B cell (primary cell): ENCODE measurements around the gene GABRB2. TPM values are rescaled to one million over a fixed set of nuclear protein-coding genes. Genes with fewer than 3 reads are reported as not detected.

Experiments used
- ATAC-seq: fragments of 200-7000 bp; cut with Tn5 transposase; one replicate; pipeline ENCODE4 v1.10.0; 2021; ENCODE audit warnings: low read depth, mild to moderate bottlenecking, moderate number of reproducible peaks, moderate library complexity
- CTCF ChIA-PET: fragments of 350-600 bp; sonication (Branson Sonifier 250); formaldehyde crosslinking; loops from one replicate; lab custom pipeline; 2021; ENCODE audit warnings: antibody characterized with exemption, inconsistent platforms; lab: Charles Lee
- POLR2A ChIA-PET: fragments of 350-600 bp; sonication (Branson Sonifier 250); formaldehyde crosslinking; loops from one replicate; lab custom pipeline; 2021; ENCODE audit warnings: antibody characterized with exemption; lab: Charles Lee
- DNase-seq: peaks from one replicate; pipeline ENCODE4 v3.0.0; 2013
- H2AFZ ChIP-seq: 2 replicates; pipeline ENCODE4 v1.6.1; 2012; ENCODE audit warnings: mild to moderate bottlenecking, low read depth, low read length; ENCODE audit not compliant: insufficient read depth, poor library complexity, severe bottlenecking
- H3K27ac ChIP-seq, 2 donors: 1 replicate in 1 of 2; 2 replicates in 1 of 2; pipeline ENCODE4 v1.5.1; 2012 to 2013; ENCODE audit warnings: low read length in 2 of 2, mild to moderate bottlenecking in 2 of 2, moderate library complexity in 1 of 2
- H3K27me3 ChIP-seq, 4 experiments: fragments of 200-600 bp in 1 of 4; sonication (generic) in 1 of 4; replicated peaks in 1 of 4; 1 replicate in 2 of 4; 2 replicates in 2 of 4; pipeline versions ENCODE4 v1.6.1 to v1.7.0; 2013 to 2016; ENCODE audit warnings: low read length in 3 of 4, mild to moderate bottlenecking in 2 of 4, mixed read lengths in 1 of 4, moderate library complexity in 1 of 4; ENCODE audit not compliant: insufficient read depth in 4 of 4, control insufficient read depth in 3 of 4; ENCODE audit errors: control extremely low read depth in 1 of 4
- H3K36me3 ChIP-seq, 2 experiments: replicated peaks in 1 of 2; 1 replicate in 1 of 2; 2 replicates in 1 of 2; pipeline versions ENCODE4 v1.6.1 to v1.7.1; 2013; ENCODE audit warnings: low read length in 1 of 2; ENCODE audit not compliant: insufficient read depth in 2 of 2, control insufficient read depth in 1 of 2; ENCODE audit errors: control extremely low read depth in 1 of 2, extremely low read depth in 1 of 2
- H3K4me1 ChIP-seq, 2 donors: fragments of 200-600 bp in 1 of 2; sonication (generic) in 1 of 2; 1 replicate in 1 of 2; 2 replicates in 1 of 2; pipeline versions ENCODE4 v1.5.1 to v1.6.1; 2013 to 2017; ENCODE audit warnings: low read length in 2 of 2; ENCODE audit not compliant: control insufficient read depth in 2 of 2, insufficient read depth in 2 of 2
- H3K4me2 ChIP-seq: replicated peaks from 2 replicates; pipeline ENCODE3; 2012; ENCODE audit warnings: mild to moderate bottlenecking, low read depth, low read length; ENCODE audit not compliant: poor library complexity, severe bottlenecking
- H3K4me3 ChIP-seq, 5 experiments: fragments of 200-600 bp in 1 of 5; sonication (generic) in 1 of 5; 1 replicate in 3 of 5; 2 replicates in 2 of 5; pipeline versions ENCODE4 v1.5.1 to v1.7.0; 2011 to 2016; ENCODE audit warnings: low read length in 4 of 5, mild to moderate bottlenecking in 4 of 5, low read depth in 2 of 5, control low read depth in 1 of 5, moderate library complexity in 1 of 5; ENCODE audit not compliant: insufficient read depth in 1 of 5; ENCODE audit errors: control extremely low read depth in 1 of 5, extremely low read depth in 1 of 5
- H3K79me2 ChIP-seq: fragments of 200-600 bp; sonication (generic); one replicate; pipeline ENCODE4 v1.6.0; 2016; ENCODE audit warnings: low read length; ENCODE audit not compliant: control insufficient read depth, insufficient read depth
- H3K9ac ChIP-seq: fragments of 200-600 bp; sonication (generic); 2 replicates; pipeline ENCODE4 v1.6.1; 2017; ENCODE audit warnings: mild to moderate bottlenecking, low read length, moderate library complexity
- H3K9me3 ChIP-seq, 3 donors: one replicate each; pipeline versions ENCODE4 v1.6.1 to v1.7.1; 2013; ENCODE audit warnings: low read length in 2 of 3; ENCODE audit not compliant: control insufficient read depth in 2 of 3, insufficient read depth in 1 of 3; ENCODE audit errors: control extremely low read depth in 1 of 3
- H4K20me1 ChIP-seq: 2 replicates; pipeline ENCODE4 v1.6.0; 2012; ENCODE audit warnings: mild to moderate bottlenecking, low read length; ENCODE audit not compliant: insufficient read depth, control insufficient read depth, poor library complexity, severe bottlenecking
- H3K27ac Mint-ChIP-seq: one replicate; pipeline ENCODE4 v1.8.0; 2021; ENCODE audit warnings: mixed read lengths
- H3K27me3 Mint-ChIP-seq: one replicate; pipeline ENCODE4 v1.8.0; 2021; ENCODE audit warnings: mixed read lengths
- H3K4me1 Mint-ChIP-seq: one replicate; pipeline ENCODE4 v1.8.0; 2021; ENCODE audit warnings: mixed read lengths
- H3K4me3 Mint-ChIP-seq: one replicate; pipeline ENCODE4 v1.8.0; 2021; ENCODE audit warnings: mixed read lengths
- H3K9me3 Mint-ChIP-seq: one replicate; pipeline ENCODE4 v1.8.0; 2022; ENCODE audit warnings: mixed read lengths; ENCODE audit not compliant: insufficient read depth
- EZH2 ChIP-seq: IDR thresholded peaks from 2 replicates; pipeline ENCODE4 v1.6.1; 2012; ENCODE audit warnings: borderline replicate concordance, low read depth, mild to moderate bottlenecking, moderate library complexity, low read length; ENCODE audit not compliant: insufficient read depth, poor library complexity, severe bottlenecking
- WGBS: methylation state at CpG from one replicate; pipeline ENCODE4 v1.1.5; 2013; ENCODE audit warnings: missing lambda C conversion rate; ENCODE audit not compliant: insufficient coverage; 5-methylcytosine and 5-hydroxymethylcytosine counted together
- intact Hi-C: fragments of 100-400 bp; cut with micrococcal nuclease; formaldehyde crosslinking; loops from one replicate; pipeline ENCODE4 v1.10.0; 2022
- polyA plus RNA-seq: library from polyadenylated mRNA; depleted of rRNA; stranded (reverse); fragments of >200 nt; gene quantifications from 2 replicates; pipeline ENCODE4 v1.2.3, GENCODE V29; 2012
- total RNA-seq, 2 donors: library from RNA; stranded (reverse); fragments of 120-200 nt in 1 of 2; gene quantifications; 1 replicate in 1 of 2; 2 replicates in 1 of 2; pipeline versions ENCODE4 v1.2.3 to v1.2.4, GENCODE V29; 2013 to 2022
- TF ChIP-seq, protein P1 (sequence below): fragments of 200-600 bp; IDR thresholded peaks from one replicate; pipeline ENCODE4 v1.8.0; 2022; ENCODE audit warnings: antibody characterized with exemption, mild to moderate bottlenecking

The GABRB2 gene
- total and polyA plus RNA-seq, 2 donors (not counting 1 experiment from before 2014, with no cell fraction given), result 0.15 to 0.16 TPM

GRCh38 chr5:161278739-161279660 is 267.5 kb downstream of the GABRB2 start:
- WGBS, result 88% methylated on average over 2 of the region's 4 CpGs
- CTCF ChIA-PET, result no interaction called here
- intact Hi-C loops, result no loop called here

GRCh38 chr5:161277011-161277410 is 269.5 kb downstream of the GABRB2 start:
- Mint-ChIP-seq H3K27ac (no peak overlapping the region), H3K27me3 (no peaks in the 10 kb centered on the region), H3K9me3 (peaks cover 5% of the 10 kb centered on the region), H3K4me3 (no peak overlapping the region), H3K4me1 (no peaks in the 10 kb centered on the region)
- ATAC-seq (no peak), DNase-seq (no peak)
- H3K4me3 ChIP-seq, result no peak overlapping the region
- no peak overlapping the region for H3K9ac ChIP-seq
- H3K4me1 ChIP-seq, result no peaks in the 10 kb centered on the region
- CTCF ChIA-PET, result no interaction called here
- no peak overlapping the region for H3K4me2 ChIP-seq
- POLR2A ChIA-PET, result no interaction called here
- no CpG with 5 or more reads among the region's 1 CpG for WGBS
- no peaks in the 10 kb centered on the region for H3K36me3 ChIP-seq
- no peaks in the 10 kb centered on the region for H3K79me2 ChIP-seq
- intact Hi-C loops, result no loop called here
- H2AFZ ChIP-seq, result no peak overlapping the region
- no peaks in the 10 kb centered on the region for H3K27me3 ChIP-seq
- H4K20me1 ChIP-seq, result no peaks in the 10 kb centered on the region
- no peak overlapping the region for H3K27ac ChIP-seq
- peaks cover 0 to 4% (median 0%) of the 10 kb centered on the region in 3 donors for H3K9me3 ChIP-seq
- no peak for TF ChIP-seq EZH2
- TF ChIP-seq, protein P1, sequence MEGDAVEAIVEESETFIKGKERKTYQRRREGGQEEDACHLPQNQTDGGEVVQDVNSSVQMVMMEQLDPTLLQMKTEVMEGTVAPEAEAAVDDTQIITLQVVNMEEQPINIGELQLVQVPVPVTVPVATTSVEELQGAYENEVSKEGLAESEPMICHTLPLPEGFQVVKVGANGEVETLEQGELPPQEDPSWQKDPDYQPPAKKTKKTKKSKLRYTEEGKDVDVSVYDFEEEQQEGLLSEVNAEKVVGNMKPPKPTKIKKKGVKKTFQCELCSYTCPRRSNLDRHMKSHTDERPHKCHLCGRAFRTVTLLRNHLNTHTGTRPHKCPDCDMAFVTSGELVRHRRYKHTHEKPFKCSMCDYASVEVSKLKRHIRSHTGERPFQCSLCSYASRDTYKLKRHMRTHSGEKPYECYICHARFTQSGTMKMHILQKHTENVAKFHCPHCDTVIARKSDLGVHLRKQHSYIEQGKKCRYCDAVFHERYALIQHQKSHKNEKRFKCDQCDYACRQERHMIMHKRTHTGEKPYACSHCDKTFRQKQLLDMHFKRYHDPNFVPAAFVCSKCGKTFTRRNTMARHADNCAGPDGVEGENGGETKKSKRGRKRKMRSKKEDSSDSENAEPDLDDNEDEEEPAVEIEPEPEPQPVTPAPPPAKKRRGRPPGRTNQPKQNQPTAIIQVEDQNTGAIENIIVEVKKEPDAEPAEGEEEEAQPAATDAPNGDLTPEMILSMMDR, result no peak

More at GRCh38 chr5:161278739-161279660, 267.5 kb downstream of the GABRB2 start:
- Histone ChIP-seq H3K27ac (no peak overlapping the region), H3K9ac (no peak overlapping the region), H3K36me3 (no peaks in the 10 kb centered on the region), H3K9me3 (peaks cover 0 to 4% (median 0%) of the 10 kb centered on the region in 3 donors), H4K20me1 (no peaks in the 10 kb centered on the region), H3K79me2 (no peaks in the 10 kb centered on the region), H3K4me1 (no peaks in the 10 kb centered on the region), H2AFZ (no peak overlapping the region), H3K4me2 (no peak overlapping the region), H3K27me3 (no peaks in the 10 kb centered on the region), H3K4me3 (no peak overlapping the region)
- no peaks in the 10 kb centered on the region for H3K27me3 Mint-ChIP-seq
- no peak overlapping the region for H3K4me3 Mint-ChIP-seq
- DNase-seq (no peak), ATAC-seq (no peak)
- no peaks in the 10 kb centered on the region for H3K4me1 Mint-ChIP-seq
- TF ChIP-seq EZH2, result no peak
- TF ChIP-seq, protein P1, result no peak
- POLR2A ChIA-PET, result no interaction called here
- peaks cover 5% of the 10 kb centered on the region for H3K9me3 Mint-ChIP-seq
- H3K27ac Mint-ChIP-seq, result no peak overlapping the region
